HG03060 (cell line): ENCODE results near the gene CT45A1.
"Not testable (repeated sequence)": the region's sequence is repeated elsewhere in the genome, so short reads cannot be mapped to it uniquely, and the experiment has no call there.

Experiments used
- ATAC-seq: cut with Tn5 transposase; IDR thresholded peaks from one replicate; pipeline ENCODE4 v1.9.1; 2021; ENCODE audit warnings: low read depth, moderate number of reproducible peaks; ENCODE audit not compliant: unreplicated experiment

CT45A1 gene, protein sequence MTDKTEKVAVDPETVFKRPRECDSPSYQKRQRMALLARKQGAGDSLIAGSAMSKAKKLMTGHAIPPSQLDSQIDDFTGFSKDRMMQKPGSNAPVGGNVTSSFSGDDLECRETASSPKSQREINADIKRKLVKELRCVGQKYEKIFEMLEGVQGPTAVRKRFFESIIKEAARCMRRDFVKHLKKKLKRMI

DNA sequence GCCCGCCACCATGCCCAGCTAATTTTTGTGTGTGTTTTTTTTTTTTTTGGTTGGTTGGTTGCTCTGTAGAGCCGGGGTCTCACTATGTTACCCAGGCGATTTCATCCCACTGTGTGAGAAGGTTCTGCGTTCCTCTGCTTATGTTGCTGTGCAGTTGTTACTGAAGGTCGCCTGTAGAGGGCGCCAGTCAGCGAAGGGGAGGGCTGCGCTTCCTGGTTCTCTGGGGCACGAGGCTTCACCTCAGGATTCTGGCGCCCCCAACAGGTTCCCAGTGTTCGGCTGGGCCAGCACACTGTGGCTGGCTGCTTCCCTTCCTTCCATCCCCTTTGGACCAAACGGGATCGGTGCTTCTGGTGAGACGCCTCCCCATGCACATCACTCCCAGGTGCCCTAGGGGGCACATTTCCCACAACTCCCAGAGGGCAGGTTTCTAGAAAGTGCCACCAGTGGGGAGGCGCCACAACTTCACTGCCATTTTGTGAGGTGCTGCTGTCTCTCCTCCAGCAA lies at the start of gene CT45A1:
Gene CT45A1, plus strand, starts transcription at position 457 of the 507 bp plus-strand sequence. CDS start 5,302 bp downstream, outside the sequence.
- ATAC-seq = not testable (repeated sequence)

DNA sequence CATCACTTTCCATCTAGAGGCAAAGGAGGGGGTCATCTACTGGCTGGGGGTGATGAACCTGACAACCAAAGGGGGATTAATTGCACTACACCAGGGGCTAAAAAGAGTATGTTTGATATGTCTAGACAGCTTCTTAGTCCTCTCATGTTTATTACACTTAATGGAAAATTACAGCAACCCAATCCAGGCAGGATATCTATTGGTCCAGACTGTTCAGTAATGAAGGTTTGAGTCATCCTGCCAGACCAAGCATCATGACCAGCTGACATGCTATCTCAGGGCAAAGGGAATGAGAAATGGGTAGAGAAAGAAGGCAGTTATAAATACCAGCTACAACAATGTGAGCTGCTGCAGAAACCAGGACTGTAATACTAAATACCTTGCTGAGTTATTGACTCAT lies 40.5 kb upstream of the CT45A1 start:
- ATAC-seq = not testable (repeated sequence)

DNA sequence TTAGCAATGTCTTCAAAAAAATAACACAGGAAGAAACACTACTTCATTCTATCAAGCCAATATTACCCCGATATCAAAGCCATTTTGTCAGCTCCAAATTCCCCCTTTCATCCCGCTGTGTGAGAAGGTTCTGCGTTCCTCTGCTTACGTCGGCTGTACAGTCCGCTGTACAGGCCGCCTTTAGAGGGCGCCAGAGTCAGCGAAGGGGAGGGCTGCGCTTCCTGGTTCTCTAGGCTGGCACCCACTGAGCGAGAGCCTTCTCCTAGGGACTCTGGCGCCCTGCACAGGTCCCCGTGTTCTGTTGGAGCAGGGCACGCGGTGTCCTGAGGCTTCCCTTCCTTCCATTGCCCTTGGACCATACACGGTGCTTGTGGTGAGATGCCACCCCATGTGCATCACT lies 25.3 kb upstream of the CT45A1 start:
- no peak for ATAC-seq

DNA sequence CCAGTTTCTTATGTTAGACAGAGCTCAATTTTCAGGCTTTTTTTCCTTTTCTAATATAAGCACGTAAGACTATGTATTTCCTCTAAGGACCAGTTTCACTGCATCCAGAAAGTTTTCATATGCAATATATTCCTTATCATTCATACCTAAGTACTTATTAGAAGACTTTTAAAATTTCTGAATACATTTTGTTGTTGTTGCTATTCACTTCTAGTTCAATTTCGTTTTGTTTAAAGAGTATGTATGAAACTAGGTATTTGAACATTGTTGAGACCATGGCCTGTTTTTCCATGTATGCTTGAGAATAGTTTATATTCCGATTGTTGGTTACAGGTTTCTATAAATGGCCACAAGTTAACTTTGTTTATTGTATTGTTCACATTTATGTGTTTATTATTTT lies 18.0 kb upstream of the CT45A1 start:
- no peak for ATAC-seq

DNA sequence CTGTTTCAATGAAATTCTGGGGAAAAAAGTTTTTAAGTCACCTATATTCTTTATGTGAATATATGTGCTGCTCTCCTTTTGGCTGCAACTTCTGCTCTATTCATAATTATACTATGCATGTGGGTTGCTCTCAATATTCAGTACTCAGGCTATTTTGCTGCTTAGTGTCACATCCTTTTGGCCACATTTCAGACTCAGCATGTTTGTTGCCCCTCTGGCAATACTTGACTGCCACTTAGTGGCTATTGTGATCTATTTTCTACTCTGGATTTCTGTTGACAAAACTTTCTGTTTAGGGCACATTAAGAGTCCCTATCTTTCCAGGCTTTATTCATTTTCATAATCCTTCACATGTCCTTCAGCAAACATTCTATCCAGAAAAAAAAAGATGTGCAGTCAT lies 15.8 kb upstream of the CT45A1 start:
- no peak for ATAC-seq

DNA sequence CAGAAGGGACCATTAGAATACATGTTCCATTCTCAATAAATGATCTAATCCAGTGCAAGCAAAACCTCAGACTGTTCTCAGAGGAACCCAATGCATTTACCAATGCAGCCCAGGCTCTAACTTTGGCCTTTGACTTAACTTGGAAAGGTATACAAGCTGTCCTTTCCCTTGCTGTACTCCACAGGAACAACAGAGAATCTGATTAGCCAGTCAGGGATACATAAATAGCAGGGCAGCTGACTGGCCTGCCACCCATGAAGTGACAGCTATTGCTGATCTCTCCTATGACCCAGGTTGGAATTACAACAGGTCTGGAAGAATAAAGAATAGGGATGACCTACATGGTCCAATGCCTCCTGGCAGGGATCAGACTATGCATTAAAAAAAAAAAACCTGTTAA lies 14.5 kb upstream of the CT45A1 start:
- ATAC-seq = no peak

DNA sequence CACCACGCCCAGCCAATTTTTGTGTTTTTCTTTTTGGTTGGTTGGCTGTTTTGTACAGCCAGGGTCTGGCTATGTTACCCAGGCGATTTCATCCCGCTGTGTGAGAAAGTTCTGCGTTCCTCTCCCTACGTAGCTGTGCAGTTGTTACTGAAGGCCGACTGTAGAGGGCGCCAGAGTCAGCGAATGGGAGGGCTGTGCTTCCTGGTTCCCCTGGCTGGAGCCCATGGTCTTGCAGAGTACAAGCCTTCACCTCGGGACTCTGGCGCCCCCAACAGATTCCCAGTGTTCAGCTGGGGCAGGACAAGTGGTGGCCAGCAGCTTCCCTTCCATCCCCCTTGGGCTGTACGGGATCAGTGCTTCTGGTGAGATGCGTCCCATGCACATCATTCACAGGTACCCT lies 5.6 kb upstream of the CT45A1 start:
- no peak for ATAC-seq

DNA sequence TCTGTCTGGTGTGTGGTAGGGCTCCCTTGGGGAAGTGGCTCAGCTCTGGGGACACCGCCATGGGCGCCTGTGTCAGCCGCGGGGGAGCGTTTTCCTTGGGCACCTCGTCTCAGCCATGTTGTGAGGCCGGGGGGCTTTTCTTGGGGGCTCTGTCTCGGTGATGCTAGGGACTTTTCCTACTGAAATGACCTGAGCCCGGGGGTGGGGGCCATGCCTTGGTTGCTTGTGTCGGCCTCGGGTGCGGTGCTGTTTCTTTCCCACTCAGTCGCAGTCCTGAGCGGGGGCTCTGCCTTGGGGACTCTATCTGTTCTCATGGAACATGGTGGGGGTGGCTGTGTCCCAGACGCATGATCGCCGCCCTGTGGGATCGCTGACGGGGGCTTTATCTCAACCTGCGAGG lies 356 bp downstream of the CT45A1 start:
- no peak for ATAC-seq

DNA sequence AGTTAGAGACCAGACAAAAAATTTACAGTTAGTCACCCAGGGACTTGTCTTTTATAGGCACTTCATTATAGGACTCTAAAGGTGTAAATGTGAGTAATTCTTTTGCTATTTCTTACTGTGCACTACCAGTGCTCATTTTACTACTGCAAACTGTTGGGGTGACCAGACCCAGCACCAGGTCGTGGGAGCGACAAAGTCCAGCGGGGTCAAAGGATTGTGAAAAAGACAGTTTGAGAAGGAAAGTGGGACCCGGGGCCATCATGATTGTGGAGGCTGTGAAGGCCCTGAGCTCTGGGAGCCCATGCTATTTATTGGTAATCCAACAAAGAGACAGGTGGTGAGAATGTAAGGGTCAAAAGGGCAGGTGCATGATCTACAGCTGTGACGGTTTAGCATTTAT lies 21.2 kb downstream of the CT45A1 start:
- not testable (repeated sequence) for ATAC-seq

DNA sequence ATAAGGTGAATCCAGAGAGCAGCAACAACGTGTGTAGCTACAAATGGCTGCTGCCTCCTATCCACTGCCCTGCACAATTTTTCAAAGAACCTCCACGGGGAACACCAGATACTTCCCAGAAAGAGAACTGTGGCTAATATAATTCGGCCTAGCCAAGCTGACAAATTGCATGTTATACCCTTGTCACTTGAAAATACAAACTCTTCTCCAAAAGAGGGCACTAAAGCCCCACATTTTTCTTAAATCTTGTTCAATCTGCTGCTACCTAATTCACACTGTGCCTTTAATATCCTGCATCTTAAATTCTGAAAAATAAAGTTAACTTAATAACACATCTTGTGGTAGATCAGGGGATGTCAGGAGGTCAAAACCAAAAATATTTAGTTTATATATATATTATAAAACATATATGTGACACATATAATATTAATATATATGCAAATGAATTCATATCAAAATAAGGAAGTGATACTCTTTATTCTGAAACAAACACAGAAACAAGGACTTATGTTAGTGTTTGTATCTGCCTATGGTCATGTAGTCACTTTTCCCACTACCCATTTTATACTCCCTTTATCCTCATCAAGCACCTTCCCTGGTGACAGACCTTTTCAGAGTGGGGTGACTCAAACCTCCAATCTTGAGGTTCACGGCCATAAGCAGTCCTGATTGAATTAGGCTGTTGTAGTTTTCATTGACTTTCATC lies 24.1 kb downstream of the CT45A1 start:
- no peak for ATAC-seq

DNA sequence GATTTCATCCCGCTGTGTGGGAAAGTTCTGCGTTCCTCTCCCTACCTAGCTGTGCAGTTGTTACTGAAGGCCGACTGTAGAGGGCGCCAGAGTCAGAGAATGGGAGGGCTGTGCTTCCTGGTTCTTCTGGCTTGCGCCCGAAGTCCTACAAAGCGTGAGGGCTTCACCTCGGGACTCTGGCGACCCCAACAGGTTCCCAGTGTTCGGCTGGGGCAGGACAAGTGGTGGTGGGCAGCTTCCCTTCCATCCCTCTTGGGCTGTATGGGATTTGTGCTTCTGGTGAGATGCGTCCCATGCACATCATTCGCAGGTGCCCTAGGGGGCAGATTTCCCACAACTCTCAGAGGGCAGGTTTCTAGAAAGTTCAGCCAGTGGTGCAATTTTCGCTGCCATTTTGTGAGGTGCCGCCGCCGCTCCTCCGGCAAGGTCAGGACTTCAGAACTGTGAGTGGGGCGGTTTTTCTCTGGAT lies 27.3 kb downstream of the CT45A1 start:
- ATAC-seq = no peak

DNA sequence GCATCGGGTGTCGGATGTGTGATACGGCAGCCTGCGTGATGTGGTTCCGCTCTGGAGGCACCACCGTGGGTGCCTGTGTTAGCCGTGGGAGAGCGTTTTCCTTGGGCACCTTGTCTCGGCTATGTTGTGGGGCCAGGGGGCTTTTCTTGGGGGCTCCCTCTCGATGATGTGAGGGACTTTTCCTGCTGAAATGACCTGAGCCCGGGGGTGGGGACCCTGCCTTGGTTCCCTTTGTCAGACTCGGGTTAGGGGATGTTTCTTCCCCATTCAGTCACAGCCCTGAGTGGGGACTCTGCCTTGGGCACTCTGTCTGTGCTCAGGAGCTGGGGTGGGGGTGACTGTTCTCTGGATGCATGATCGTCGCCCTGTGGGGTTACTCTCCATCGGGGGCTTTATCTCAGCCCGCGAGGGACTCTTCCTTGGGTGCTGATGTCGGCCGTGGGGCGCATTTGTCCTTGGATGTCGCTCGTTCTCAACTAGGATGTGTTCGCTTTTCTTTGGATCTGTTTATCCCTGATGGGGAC lies 27.8 kb downstream of the CT45A1 start:
- no peak for ATAC-seq

DNA sequence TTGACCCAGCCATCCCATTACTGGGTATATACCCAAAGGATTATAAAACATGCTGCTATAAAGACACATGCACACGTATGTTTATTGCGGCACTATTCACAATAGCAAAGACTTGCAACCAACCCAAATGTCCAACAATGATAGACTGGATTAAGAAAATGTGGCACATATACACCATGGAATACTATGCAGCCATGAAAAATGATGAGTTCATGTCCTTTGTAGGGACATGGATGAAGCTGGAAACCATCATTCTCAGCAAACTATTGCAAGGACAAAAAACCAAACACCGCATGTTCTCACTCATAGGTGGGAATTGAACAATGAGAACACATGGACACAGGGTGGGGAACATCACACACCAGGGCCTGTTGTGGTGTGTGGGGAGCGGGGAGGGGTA lies 31.3 kb downstream of the CT45A1 start:
- ATAC-seq = not testable (repeated sequence)

DNA sequence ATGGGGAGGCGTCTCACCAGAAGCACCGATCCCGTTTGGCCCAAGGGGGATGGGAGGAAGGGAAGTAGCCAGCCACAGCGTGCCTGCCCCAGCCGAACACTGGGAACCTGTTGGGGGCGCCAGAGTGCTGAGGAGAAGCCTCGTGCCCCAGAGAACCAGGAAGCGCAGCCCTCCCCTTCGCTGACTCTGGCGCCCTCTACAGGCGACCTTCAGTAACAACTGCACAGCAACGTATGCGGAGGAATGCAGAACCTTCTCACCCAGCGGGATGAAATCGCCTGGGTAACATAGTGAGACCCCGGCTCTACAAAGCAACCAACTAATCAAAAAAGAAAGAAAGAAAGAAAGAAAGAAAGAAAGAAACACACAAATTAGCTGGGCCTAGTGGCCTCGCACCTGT lies 54.7 kb downstream of the CT45A1 start, which contains the start of gene CT45A3:
Gene CT45A3, minus strand, starts transcription at position 101 of the 400 bp plus-strand sequence. CDS start 3,747 bp downstream, outside the sequence.
- ATAC-seq = not testable (repeated sequence)
